Suprapubic skin (tissue), 4 donors: ENCODE results near the gene PTK7.

ENCODE experiments used
- CTCF ChIP-seq, 2 donors: fragments of 200-600 bp in 1 of 2; fragments of 450-650 bp in 1 of 2; sonication (generic) in 1 of 2; IDR thresholded peaks; one replicate each; pipeline ENCODE4 v1.5.1; 2016 to 2019; ENCODE audit warnings: antibody characterized with exemption in 2 of 2, mild to moderate bottlenecking in 1 of 2, moderate library complexity in 1 of 2
- EP300 ChIP-seq: sonication (generic); formaldehyde crosslinking; IDR thresholded peaks from one replicate; pipeline ENCODE4 v1.6.1; 2017; ENCODE audit warnings: antibody characterized with exemption
- POLR2A ChIP-seq, 2 donors: fragments of 450-650 bp; IDR thresholded peaks; one replicate each; pipeline ENCODE4 v1.6.1; 2017; ENCODE audit warnings: antibody characterized with exemption in 2 of 2, mild to moderate bottlenecking in 2 of 2, moderate library complexity in 2 of 2
- POLR2AphosphoS5 ChIP-seq, 3 donors: sonication (generic); formaldehyde crosslinking; IDR thresholded peaks; one replicate each; pipeline ENCODE4 v1.6.1; 2017; ENCODE audit warnings: antibody characterized with exemption in 3 of 3

DNA sequence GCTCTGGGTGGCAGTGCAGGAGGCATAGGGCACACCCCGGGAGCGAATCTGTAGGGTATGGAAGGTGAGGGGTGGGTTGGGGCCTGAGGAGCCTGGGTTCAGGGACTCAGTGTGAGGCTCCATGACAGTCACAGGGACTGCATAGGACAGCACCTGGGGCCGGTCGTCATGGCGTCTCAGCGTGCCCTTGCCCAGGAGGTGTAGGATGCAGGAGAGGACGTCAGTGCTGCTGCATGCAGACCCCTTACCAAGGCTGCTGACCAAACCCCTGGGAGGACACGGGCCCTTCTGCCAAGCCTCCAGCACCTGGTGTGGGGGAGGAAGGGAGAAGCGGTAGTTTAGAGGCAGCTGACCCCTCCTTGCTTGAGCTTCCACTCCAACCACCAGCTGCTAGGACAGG, 38.4 kb upstream of the PTK7 start:
- TF ChIP-seq CTCF (IDR thresholded peaks at IDR 0.05) (no peak), POLR2AphosphoS5 (IDR thresholded peaks at IDR 0.05) (no peak), POLR2A (IDR thresholded peaks at IDR 0.05) (no peak), EP300 (no peak)
